GM04504 (cell line): Measurements from ENCODE around the gene GUCY2C.

Source experiments
- DNase-seq: peaks from one replicate; pipeline ENCODE4 v3.0.0-alpha.2; 2012; ENCODE audit warnings: low read depth

The GUCY2C gene

GRCh38 chr12:14567351-14568162 is 128.8 kb downstream of the GUCY2C start, which contains the start of gene PLBD1:
Gene PLBD1 (minus strand): TSS chr12:14567883. CDS start chr12:14567696, 187 bp downstream.
- no peak for DNase-seq

GRCh38 chr12:14564336-14564959 is 132.0 kb downstream of the GUCY2C start:
- DNase-seq, result no peak

- no peak for DNase-seq
These were observed 133.4 kb downstream of the GUCY2C start for GRCh38 chr12:14563046-14563445.
